Measurements from ENCODE around the gene ULK1. TPM values are rescaled to one million over a fixed set of nuclear protein-coding genes. Genes with fewer than 3 reads are reported as not detected.

The ULK1 gene
- total RNA-seq, 1 experiment from 2014 or later = 21.7 TPM

DNA sequence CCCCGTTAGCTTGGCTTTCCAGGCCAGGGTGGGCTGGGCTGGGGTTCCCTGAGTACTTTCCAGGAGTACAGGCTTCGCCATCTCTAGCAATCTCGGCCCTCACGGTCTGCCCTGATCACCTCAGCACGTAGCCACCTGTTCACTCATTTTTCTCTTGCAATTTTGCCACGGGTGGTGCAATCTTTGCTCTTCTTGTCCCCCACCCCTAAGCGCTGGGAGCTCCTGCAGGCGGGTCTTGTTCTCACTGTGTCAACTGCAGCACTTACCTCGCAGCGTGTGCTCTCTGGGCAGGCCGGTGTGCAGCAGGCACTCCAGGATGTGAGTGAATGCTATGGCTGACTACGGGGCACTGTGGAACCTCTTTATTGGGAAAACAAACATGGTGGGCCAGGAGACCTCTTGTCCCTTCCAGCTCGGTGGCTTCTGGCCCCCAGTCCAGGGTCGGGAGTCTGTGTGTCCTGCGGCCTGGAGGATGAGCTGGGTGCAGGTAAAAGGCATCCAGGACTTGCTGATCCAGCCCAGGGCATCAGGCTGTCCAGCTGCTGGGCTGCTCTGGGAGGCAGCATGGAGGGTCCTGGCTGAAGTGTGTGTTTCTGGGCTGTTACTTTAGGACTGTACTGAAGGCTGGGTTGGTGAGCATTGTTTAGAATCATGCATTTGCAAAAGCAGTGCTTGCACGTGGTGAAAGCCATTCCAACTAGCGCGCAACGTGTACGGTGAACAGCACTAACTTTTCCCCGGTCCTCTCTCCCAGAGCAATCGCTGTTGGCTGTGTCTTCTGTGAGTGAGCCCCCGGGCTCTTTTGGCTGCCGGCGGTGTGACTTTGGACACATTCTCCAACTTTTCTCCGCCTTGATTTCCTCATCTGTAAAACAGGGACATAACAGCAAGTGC lies 1.5 kb upstream of the ULK1 start:
- H3K4me3 Mint-ChIP-seq (ENCODE audit: unreplicated experiment) = no peak overlapping the region
- TF ChIP-seq CTCF (IDR thresholded peaks at IDR 0.05; ENCODE audit: unreplicated experiment) = no peak
- ChIA-PET CTCF (no interaction called here), POLR2A (interaction anchor here (1.0 kb wide), 1 partner anchor 12 kb away, joined by 5 read pairs; no protein-coding TSS in a partner anchor)
- H3K27me3 Mint-ChIP-seq (ENCODE audit: insufficient read depth, unreplicated experiment) = peaks cover 12% of the 10 kb centered on the region
- intact Hi-C loops (cut with micrococcal nuclease) = no loop called here
- no peaks in the 10 kb centered on the region for H3K9me3 Mint-ChIP-seq (ENCODE audit: unreplicated experiment)
- H3K36me3 Mint-ChIP-seq (ENCODE audit: insufficient read depth, unreplicated experiment) = peaks cover 8% of the 10 kb centered on the region
- no peak for DNase-seq (ENCODE audit: unreplicated experiment)
- no TSS peak for BruUV-seq (replicated peaks)
- no peaks in the 10 kb centered on the region for H3K4me1 Mint-ChIP-seq (ENCODE audit: insufficient read depth, unreplicated experiment)
- no peak overlapping the region for H3K27ac Mint-ChIP-seq (ENCODE audit: low read depth, unreplicated experiment)

GRCh38 chr12:131893605-131894312 lies 663 bp upstream of the ULK1 start:
- Mint-ChIP-seq H3K27ac (ENCODE audit: low read depth, unreplicated experiment) (no peak overlapping the region), H3K36me3 (ENCODE audit: insufficient read depth, unreplicated experiment) (peaks cover 15% of the 10 kb centered on the region), H3K27me3 (ENCODE audit: insufficient read depth, unreplicated experiment) (peaks cover 6% of the 10 kb centered on the region), H3K4me3 (ENCODE audit: unreplicated experiment) (peak overlapping the region; percentile 80), H3K4me1 (ENCODE audit: insufficient read depth, unreplicated experiment) (no peaks in the 10 kb centered on the region), H3K9me3 (ENCODE audit: unreplicated experiment) (no peaks in the 10 kb centered on the region)
- ChIA-PET CTCF (no interaction called here), POLR2A (interaction anchor here (1.0 kb wide), 1 partner anchor 13 kb away, joined by 5 read pairs; no protein-coding TSS in a partner anchor)
- intact Hi-C loops (cut with micrococcal nuclease) = loop anchor here (2.0 kb wide), 1 partner anchor 63 kb away; no protein-coding TSS in a partner anchor
- BruUV-seq (replicated peaks) = no TSS peak
- no peak for DNase-seq (ENCODE audit: unreplicated experiment)
- TF ChIP-seq CTCF (IDR thresholded peaks at IDR 0.05; ENCODE audit: unreplicated experiment) = no peak

- no peak for TF ChIP-seq CTCF (IDR thresholded peaks at IDR 0.05; ENCODE audit: unreplicated experiment)
- POLR2A ChIA-PET = interaction anchor here (1.7 to 2.6 kb wide), 4 partner anchors 12 to 55 kb away, joined by 9 to 14 read pairs (median 10); partner anchors contain the start of genes EP400 and PUS1
- Mint-ChIP-seq H3K4me1 (ENCODE audit: insufficient read depth, unreplicated experiment) (peaks cover 1% of the 10 kb centered on the region), H3K27ac (ENCODE audit: low read depth, unreplicated experiment) (peak overlapping the region; percentile 90), H3K4me3 (ENCODE audit: unreplicated experiment) (peak overlapping the region; percentile 80), H3K36me3 (ENCODE audit: insufficient read depth, unreplicated experiment) (peaks cover 19% of the 10 kb centered on the region), H3K27me3 (ENCODE audit: insufficient read depth, unreplicated experiment) (no peaks in the 10 kb centered on the region), H3K9me3 (ENCODE audit: unreplicated experiment) (no peaks in the 10 kb centered on the region)
- CTCF ChIA-PET = no interaction called here
- intact Hi-C loops (cut with micrococcal nuclease) = loop anchor here (2.0 kb wide), 1 partner anchor 64 kb away; no protein-coding TSS in a partner anchor
- no TSS peak for BruUV-seq (replicated peaks)
- peak; percentile 27 for DNase-seq (ENCODE audit: unreplicated experiment)
Measured at GRCh38 chr12:131894981-131895639, 688 bp downstream of the ULK1 start.

Data from MCF 10A (cell line).